Lower lobe of right lung (tissue), 2 donors: Measurements from ENCODE around the gene CCDC110. TPM values are rescaled to one million over a fixed set of nuclear protein-coding genes. Genes with fewer than 3 reads are reported as not detected.

ENCODE experiments used
- ATAC-seq, 2 donors: fragments of 200-7000 bp; cut with Tn5 transposase; one replicate each; pipeline ENCODE4 v1.9.1; 2020 to 2022; ENCODE audit warnings: mild to moderate bottlenecking in 2 of 2, moderate library complexity in 2 of 2
- DNase-seq: peaks from one replicate; pipeline ENCODE4 v3.0.0-alpha.2; 2020
- H3K27ac ChIP-seq: fragments of 200-600 bp; one replicate; pipeline ENCODE4 v1.8.0; 2022
- H3K27me3 ChIP-seq: fragments of 200-600 bp; one replicate; pipeline ENCODE4 v1.8.0; 2022; ENCODE audit warnings: low read depth
- H3K36me3 ChIP-seq: fragments of 200-600 bp; one replicate; pipeline ENCODE4 v1.8.0; 2022; ENCODE audit warnings: mild to moderate bottlenecking
- H3K4me1 ChIP-seq: fragments of 200-600 bp; one replicate; pipeline ENCODE4 v1.8.0; 2022
- H3K4me3 ChIP-seq: fragments of 200-600 bp; one replicate; pipeline ENCODE4 v1.8.0; 2022; ENCODE audit warnings: mild to moderate bottlenecking
- H3K9me3 ChIP-seq: fragments of 200-600 bp; one replicate; pipeline ENCODE4 v1.8.0; 2022
- CTCF ChIP-seq: fragments of 200-600 bp; IDR thresholded peaks from one replicate; pipeline ENCODE4 v1.8.0; 2022; ENCODE audit warnings: antibody characterized with exemption, mild to moderate bottlenecking
- intact Hi-C: fragments of 100-400 bp; cut with DNase I; formaldehyde crosslinking; loops from one replicate; pipeline ENCODE4 v1.11.0; 2022
- total RNA-seq: library from RNA; stranded (reverse); fragmentation: NEBNext Ultra II Directional; extraction: Animal tissue kit (Norgen Biotek cat#: 25700); gene quantifications from one replicate; pipeline ENCODE4 v1.2.1, GENCODE V29; 2021
- donor health status: DM: no; HTN: yes; CAD: no; lungs with severe emphysema.

Gene CCDC110
- total RNA-seq, 1 donor from 2014 or later, result 0.44 TPM

DNA sequence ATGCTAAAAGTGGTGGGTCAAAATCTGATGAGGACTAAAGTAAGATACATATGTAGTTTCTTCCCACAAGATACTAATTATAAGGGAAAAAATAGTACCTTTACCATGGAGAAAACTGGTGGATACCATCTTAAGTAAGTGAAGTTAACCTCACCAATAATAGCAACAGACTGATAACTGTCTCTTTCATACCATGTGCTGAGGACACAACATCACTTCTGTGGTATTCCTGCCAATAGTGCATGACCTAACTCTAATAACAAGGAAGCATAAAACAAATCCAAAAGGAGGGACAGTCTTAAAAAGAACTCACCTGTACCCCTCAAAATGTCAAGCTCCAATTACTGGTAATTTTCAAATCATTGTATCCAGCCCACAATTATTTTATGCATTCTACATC lies 54.6 kb downstream of the CCDC110 start:
- Histone ChIP-seq H3K27ac (no peak overlapping the region), H3K4me1 (peaks cover 12% of the 10 kb centered on the region), H3K36me3 (peaks cover 64% of the 10 kb centered on the region), H3K9me3 (no peaks in the 10 kb centered on the region), H3K27me3 (no peaks in the 10 kb centered on the region), H3K4me3 (no peak overlapping the region)
- DNase-seq, result no peak
- intact Hi-C loops, result no loop called here
- no peak for ATAC-seq
- TF ChIP-seq CTCF, result no peak

DNA sequence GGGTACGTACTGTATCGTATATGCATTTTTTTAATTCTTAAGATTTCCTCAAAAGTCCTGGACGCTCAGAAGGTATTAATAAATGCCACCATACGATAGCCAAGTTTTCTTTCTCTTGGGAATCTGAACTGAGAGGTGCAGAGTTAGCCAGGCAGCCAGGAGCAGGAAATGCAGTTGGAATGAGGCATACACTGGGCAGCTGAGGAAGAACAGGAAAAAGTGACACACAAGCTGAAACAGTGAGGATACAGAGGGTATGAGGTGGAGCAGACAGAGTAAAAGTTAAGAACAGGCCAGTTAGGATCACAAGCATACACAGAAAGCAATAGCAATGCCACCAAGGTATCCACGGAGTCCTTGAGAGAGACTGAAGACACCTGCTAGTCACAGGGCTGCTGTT lies 59.1 kb downstream of the CCDC110 start:
- intact Hi-C loops, result no loop called here
- DNase-seq, result no peak
- ATAC-seq, result no peak
- H3K36me3 ChIP-seq, result peaks cover 76% of the 10 kb centered on the region
- H3K9me3 ChIP-seq, result no peaks in the 10 kb centered on the region
- TF ChIP-seq CTCF, result no peak
- H3K27me3 ChIP-seq, result no peaks in the 10 kb centered on the region
- no peaks in the 10 kb centered on the region for H3K4me1 ChIP-seq
- no peak overlapping the region for H3K4me3 ChIP-seq
- H3K27ac ChIP-seq, result no peak overlapping the region

DNA sequence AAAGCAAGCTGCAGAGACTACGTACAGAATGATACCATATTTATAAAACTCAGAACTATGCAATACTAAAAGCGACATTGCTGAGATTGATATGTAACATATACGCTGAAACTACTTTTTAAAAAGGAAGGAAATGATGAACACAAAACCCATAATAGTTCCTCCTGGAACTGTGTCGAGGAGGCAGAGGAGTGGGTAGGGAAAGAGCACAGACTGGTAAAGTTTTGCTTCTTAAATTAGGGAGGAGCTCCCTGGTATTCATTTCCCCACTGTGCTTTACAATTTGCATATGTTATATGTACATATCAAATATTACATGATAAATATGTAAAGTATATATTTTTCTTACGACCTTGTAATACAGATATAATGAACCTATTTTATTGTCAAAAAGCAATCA lies 59.7 kb downstream of the CCDC110 start:
- H3K27ac ChIP-seq, result no peak overlapping the region
- H3K4me3 ChIP-seq, result no peak overlapping the region
- H3K9me3 ChIP-seq, result no peaks in the 10 kb centered on the region
- H3K27me3 ChIP-seq, result no peaks in the 10 kb centered on the region
- intact Hi-C loops, result no loop called here
- H3K4me1 ChIP-seq, result no peaks in the 10 kb centered on the region
- DNase-seq (no peak), ATAC-seq (no peak)
- TF ChIP-seq CTCF, result no peak
- peaks cover 73% of the 10 kb centered on the region for H3K36me3 ChIP-seq

DNA sequence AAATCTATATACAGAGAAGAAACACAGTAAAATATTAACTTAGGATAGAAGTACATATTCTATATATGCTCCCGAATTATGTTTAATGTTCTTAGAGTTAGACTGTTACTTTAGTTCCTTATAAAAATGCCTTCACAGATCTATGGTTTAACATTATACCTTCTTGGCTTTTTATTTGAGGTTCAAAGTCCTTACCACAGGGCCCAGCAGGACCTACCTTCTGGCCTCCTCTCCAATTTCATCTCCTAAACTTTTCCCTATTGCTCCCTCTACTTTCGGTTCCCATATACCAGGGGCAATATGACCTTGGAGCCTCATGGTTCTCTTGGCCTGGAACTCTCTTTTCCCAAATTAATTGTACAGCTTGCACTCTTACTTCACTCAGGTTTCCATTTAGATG lies 63.1 kb downstream of the CCDC110 start:
- DNase-seq (no peak), ATAC-seq (no peak)
- Histone ChIP-seq H3K4me1 (no peaks in the 10 kb centered on the region), H3K27me3 (no peaks in the 10 kb centered on the region), H3K9me3 (no peaks in the 10 kb centered on the region), H3K36me3 (peaks cover 69% of the 10 kb centered on the region), H3K27ac (no peak overlapping the region), H3K4me3 (no peak overlapping the region)
- intact Hi-C loops, result no loop called here
- TF ChIP-seq CTCF, result no peak

GRCh38 chr4:185405296-185405999 lies 66.1 kb downstream of the CCDC110 start:
- Histone ChIP-seq H3K27ac (no peak overlapping the region), H3K9me3 (no peaks in the 10 kb centered on the region), H3K27me3 (no peaks in the 10 kb centered on the region), H3K4me1 (no peaks in the 10 kb centered on the region), H3K36me3 (peaks cover 85% of the 10 kb centered on the region), H3K4me3 (no peak overlapping the region)
- no peak for TF ChIP-seq CTCF
- ATAC-seq, result no peak
- intact Hi-C loops, result no loop called here
- DNase-seq, result no peak
